ENCODE results near the gene XXYLT1.
"Not testable (repeated sequence)": the region's sequence is repeated elsewhere in the genome, so short reads cannot be mapped to it uniquely, and the experiment has no call there.

Gene XXYLT1

DNA sequence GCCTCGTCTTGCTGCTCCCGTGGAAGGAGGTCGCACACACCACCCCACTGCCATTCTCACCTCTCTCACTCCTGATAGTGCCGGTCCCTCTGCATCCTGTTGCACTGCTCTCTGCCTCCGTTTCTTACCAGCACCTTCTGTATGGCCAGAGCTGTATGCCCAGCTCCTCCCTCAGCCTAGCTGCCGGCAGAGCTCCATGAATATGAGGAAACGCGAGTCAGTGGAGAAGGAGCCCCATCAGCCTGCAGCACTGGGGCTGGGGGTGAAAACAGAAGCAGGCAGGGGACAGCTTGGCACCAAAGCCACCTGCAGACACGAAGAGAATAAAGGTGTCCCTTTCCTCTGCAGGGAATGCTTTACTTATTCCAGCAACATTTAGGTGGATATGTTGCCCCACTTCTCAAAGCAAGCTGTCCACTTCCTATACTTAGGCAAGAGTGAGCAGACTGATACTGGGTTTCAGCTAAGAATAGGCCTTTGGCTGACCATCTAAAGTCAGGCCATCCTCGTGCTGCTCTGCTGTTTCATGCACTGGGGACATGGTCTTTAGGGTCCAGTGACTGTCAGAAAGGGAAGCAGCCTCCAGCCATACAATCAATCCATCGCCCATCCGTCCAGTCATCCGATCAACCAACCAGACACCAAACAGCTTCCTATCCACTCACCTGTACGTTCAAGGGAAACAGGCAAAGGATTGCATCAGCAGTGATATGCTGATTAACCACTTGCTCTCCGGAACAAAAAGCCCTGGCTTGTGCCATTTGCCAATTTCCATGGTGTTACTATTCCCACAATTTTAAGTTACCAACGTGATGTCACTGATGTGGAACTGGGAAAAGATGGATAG lies 222.7 kb downstream of the XXYLT1 start:
- DNase-seq (ENCODE audit: low read depth in 2 of 3, low spot score in 1 of 3), result no peak

DNA sequence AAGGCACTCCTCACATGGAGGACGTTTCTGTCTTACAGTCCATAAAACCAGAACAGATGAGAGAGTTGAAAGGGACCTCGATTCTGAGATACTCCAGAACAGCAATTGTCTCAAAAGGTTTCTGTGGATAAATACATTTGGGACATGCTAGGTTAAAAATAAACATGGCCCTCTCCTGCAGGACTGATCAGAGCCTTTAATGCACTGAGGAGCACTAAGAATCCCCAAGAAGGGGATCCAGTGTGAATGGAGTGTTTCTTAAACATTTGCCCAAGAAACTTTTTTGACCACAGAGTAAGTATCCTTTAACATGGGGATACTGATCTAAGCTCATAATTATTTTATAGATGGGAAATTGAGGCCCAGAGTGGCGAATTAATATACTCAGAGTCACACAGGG lies 223.4 kb downstream of the XXYLT1 start:
- no peak for DNase-seq (ENCODE audit: low read depth in 2 of 3, low spot score in 1 of 3)

DNA sequence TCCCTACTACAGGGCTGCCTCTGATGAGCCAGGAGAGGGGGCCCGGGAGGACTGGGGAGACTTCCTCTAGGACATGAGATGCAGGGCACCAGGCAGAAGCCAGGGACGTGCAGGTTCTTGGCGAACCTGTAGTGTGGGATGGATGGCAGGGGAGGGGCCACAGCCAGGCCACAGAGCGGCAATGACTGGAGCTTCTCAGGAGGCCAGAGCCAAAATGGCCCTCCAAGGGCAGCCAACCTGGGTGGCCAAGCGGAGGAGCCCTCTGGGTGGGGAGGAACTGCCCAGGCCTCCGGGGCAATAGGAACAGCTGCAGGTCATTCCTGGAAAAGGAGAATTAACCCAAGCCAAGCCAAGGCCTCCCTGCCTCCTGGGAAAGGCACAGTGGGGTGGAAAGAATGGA lies 224.5 kb downstream of the XXYLT1 start:
- DNase-seq (ENCODE audit: low read depth in 2 of 3, low spot score in 1 of 3), result no peak

DNA sequence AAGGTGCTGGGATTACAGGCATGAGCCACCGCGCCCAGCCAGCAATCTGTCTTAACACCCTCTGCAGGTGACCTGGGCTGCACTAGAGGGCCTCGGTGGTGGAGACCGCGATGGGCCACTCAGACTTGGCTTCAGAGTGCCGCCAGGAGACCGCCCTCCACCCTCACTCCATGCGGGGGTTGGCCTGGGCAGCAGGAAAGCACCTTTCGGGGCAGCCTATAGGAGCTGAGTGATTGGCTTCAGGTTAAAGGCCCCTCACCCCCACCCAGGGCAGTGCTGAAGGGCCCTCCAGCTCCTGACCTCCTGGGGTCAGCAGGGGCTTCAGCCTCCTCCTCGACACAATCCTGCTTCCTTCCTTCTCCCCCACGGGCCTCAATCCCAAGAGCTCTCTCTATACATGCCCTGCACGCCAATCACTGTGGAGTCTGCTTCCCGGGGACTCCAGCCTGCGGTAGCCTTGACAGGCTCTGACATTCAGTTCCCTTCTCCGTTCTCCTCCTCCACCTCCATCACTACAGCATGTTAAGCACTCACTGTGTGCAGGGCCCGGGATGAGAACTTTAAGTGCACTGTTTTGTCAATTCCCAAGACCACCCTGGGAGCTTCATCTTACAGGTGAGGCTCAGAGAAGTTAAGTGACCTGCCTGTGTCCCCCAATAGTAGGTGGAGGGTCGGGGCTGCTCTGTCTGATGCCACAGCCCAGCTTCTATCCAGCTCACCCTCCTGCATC lies 225.3 kb downstream of the XXYLT1 start:
- no peak for DNase-seq (ENCODE audit: low read depth in 2 of 3, low spot score in 1 of 3)

DNA sequence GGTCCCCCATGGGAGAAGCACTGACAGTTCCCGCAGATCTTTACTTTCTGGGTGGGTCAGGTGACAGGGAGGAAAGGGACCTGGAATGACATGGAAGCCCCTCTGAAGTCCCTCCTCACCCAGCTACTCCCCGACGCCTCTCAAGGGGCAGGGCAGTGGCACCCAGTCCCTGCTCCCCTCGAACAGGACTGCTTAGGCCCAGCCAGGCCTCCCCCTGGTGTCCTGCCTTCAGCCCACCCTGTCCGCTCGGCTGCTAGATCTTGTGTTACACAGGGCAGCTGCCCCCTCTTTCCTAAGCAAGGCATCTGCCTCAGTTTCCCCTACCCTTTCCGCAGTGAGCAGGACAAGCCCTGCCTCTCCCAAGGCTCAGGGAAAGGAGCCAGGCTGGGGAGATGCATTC lies 226.5 kb downstream of the XXYLT1 start:
- DNase-seq (ENCODE audit: low read depth in 2 of 3, low spot score in 1 of 3), result no peak

DNA sequence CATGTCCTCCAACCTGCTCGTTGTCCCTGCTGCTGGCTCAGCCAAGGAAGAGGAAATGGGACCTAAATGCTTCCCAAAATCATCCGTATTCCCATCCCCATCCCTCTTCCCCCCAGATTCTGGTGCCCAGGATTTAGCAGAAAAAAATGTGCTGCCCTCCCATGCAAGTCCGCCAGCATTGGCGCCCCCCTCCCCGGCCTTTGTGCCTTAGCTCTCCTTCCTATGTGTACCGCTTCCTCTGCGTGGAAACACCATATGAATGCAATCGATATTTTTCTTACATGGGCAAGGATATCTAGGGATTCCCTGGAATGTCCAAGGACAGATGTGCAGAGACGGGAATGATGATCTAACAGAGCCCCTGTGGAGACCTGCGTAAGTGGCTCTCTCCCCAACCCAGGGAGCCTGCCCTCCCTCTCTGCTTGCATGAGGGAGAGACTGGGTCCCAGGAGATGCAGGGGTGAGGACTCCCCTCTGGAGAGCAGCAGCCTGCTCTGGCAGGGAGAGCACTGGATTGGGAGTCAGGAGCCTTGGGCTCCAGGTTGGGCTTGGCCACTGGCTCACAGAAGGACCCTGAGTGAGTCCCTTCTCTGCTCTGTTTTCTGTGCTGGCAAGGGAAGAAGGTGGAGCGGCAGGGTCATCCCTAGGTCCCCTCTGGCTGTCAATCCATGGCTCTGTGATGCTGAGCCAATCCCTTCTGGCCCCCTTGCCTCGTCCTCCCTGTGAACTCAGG lies 227.2 kb downstream of the XXYLT1 start:
- DNase-seq (ENCODE audit: low read depth in 2 of 3, low spot score in 1 of 3), result no peak

DNA sequence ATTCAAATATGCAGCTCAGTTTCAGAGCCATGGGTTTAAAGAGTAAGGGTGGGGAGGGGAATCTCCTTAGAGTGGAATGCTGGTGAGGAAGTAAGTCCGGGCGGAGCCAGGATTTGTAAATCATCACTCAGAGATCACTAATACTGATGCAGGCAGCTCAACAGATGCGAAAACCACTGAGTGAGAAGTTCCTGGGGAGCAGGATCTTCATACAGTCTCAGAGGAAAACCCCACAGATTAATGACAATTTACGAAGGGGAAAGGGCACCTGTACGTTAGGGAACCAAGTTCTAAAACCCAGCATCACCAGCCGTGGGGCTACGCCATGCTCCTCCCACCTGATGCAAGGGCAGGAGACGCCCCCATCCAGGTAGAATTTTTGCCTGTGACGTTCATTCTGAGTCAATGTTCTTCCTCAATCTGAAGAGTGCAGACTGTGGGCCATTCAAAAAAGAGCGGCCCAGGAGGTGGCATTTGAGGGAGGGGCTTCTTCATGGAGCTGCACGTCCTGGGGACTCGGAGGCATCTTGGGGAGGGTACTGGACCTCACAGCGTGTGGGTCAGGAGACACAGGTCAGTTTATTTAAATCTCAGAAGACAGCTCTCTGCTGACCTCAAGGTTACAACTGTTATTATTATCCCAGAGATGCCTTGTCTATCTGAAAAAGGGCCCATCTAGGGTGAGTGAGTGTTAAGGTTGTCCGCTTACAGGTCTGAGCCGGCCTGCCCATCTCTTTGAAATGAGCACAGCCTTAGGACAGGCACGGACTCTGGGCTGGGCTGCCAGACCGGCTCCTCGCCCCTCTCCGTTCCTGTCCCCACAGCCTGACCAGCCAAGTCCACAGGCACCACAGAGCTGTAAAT lies 228.0 kb downstream of the XXYLT1 start:
- DNase-seq (ENCODE audit: low read depth in 2 of 3, low spot score in 1 of 3), result no peak

DNA sequence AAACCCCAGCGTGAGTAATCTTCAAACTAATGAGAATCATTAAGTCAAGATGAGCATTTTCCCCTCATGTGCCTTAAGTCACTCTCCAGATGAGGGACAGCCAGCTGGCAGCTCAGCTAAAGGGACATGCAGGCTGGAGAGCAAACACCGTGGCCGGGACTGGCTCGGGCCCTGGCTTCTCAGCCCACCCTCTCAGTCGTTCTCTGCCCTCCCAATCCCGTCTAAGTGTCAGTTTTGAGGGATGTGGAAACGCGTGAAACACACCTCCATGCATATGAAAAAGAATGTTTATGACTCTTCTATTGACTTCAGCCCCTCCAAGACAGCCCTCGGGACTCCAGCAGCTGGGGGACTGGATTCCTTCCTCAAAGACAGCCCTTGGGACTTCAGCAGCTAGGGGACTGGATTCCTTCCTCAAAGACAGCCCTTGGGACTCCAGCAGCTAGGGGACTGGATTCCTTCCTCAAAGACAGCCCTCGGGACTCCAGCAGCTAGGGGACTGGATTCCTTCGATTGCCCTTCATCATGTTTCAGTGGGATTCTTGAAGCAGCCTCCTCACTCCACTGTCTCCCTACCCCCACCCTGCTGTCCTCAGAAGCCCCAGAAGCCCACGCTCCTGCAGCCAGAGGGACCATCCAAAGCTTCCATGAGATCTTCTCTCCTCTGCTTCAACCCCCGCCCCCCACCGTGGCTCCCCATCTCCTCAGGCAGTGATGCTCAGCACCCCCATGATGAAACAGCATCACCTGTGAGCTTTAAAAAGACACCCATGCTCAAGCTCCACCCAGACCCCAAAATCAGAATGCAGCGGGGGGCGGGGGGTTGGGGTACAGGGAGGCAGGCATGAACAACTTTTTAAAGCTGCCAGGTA lies 228.9 kb downstream of the XXYLT1 start:
- DNase-seq (ENCODE audit: low read depth in 2 of 3, low spot score in 1 of 3), result no peak

DNA sequence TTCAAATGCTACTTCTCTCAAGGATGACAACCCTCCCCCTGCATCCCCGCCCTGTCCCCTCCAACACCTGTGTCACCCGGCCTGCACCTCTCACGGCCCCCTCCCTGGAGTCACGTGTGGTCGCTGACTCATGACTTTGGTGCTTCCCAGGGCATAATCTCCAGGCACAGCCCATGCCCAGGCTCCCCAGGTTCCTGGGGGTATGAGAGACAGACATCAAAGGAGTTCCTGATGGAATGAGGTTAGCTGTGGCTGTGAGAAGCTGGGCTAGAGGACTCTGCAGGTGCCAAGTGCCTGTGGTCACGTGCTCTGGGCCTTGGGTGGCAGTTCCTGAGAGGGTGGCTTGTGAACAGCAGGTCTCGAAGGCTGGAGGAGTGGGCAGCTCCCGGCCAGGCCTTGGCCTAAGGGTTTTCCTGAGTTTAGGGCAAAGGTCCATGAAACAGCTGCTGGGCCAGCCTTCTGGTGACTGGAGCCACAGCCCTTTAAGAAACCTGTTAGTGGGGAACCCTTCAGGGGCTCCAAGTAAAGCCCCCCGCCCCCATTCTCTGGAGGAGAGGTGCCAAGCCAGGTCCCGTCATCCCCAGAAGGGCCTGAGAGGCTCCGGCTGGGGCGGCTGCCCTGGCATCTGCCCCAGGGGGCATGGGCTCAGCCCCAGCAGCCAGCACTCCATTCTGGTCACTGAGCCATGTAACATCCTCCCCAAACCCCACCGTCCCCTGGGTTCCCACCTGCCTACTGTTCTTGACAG lies 230.0 kb downstream of the XXYLT1 start:
- no peak for DNase-seq (ENCODE audit: low read depth in 2 of 3, low spot score in 1 of 3)

DNA sequence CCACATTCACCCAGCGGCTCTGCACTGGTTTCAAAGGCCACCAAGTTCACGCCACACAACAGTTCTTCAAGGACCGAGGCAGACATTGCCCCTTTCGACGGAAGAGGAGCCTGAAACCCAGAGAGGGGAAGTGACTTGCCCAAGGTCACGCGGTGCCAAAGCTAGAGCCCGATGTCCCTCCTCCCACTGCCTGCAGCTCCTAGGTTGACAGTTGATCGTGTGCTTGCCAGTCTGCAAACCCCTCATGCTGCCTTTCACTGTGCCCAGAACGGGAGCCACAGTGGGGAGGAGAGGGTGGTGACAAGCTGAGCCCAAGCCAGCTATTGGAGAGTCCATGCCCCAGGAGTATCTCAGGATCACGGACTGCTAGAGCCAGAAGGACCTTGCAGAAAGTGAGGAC lies 230.9 kb downstream of the XXYLT1 start:
- DNase-seq (ENCODE audit: low read depth in 2 of 3, low spot score in 1 of 3), result no peak

DNA sequence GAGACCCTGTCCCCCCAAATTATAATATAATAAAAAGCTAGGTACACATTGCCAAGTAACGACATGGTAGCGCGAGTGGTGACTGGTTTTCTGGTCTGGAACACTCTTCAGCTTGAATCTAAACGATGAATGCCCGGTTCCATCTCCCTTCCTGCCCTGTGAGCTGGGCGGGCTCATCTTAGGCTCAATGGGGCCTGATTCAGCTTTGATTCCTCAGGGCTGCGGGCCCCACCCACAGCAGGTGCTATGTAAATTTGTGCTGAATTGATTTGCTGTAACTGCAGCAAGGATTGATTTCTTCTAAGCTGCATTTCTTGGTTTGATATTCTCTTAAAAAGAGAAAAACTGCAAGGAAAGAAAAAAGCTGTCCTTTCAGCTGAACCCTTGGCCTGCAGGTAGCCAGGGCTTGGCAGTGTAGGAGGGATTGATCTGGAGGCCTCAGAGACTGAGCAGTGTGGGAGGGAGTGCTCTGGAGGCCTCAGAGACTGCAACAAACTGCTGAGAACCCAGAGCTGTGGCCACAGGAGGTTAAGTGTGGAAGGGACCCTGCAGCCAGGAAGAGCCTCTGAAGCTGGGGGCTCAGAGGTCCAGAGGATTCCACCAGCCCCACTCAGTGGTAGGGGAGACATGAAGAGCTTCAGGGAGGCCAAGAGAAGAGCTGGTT lies 231.6 kb downstream of the XXYLT1 start:
- no peak for DNase-seq (ENCODE audit: low read depth in 2 of 3, low spot score in 1 of 3)

DNA sequence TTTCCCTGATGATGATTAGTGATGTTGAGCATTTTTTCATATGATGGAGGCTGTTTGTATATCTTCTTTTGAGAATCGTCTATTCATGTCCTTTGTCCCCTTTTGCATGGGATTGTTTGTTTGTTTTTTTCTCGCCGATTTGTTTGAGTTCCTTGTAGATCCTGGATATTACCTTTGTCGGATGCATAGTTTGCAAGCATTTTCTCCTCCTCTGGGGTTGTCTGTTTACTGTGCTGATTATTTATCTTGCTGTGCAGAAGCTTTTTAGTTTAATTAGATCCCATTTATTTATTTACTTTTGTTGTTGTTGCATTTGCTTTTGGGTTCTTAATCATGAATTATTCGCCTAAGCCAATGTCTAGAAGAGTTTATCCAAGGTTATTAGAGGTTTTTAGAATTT lies 232.8 kb downstream of the XXYLT1 start:
- DNase-seq (ENCODE audit: low read depth in 2 of 3, low spot score in 1 of 3), result no peak

DNA sequence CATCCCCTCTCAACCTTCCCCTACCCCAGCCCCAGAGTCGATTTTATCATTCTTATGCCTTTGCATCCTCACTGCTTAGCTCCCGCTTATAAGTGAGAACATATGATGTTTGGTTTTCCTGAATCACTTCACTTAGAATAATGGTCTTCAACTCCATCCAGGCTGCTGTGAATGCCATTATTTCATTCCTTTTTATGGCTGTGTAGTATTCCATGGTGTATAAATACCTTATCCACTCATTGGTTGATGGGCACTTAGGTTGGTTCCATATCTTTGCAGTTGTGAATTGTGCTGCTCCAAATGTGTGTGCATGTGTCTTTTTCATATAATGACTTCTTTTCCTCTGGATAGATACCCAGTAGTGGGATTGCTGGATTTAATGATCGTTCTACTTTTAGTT lies 233.4 kb downstream of the XXYLT1 start:
- DNase-seq (ENCODE audit: low read depth in 2 of 3, low spot score in 1 of 3), result not testable (repeated sequence)

DNA sequence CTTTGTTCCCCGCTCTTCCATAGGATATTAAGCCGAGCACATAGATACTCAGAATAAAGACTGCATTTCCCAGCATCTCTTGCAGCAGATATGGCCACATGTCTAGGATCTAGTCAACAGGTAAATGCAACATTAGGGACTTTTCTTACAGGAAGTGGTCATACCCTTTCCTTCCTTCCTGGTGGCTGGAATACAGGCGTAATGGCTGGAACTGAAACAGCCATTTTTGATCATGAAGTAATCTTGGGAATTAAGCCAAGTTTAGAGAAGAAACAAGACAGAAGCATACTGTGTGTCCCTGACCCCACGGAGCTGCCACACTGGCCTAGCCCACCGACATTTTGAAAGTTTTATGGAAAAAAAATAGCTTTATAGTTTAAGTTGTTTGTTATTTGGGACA lies 234.0 kb downstream of the XXYLT1 start:
- no peak for DNase-seq (ENCODE audit: low read depth in 2 of 3, low spot score in 1 of 3)

DNA sequence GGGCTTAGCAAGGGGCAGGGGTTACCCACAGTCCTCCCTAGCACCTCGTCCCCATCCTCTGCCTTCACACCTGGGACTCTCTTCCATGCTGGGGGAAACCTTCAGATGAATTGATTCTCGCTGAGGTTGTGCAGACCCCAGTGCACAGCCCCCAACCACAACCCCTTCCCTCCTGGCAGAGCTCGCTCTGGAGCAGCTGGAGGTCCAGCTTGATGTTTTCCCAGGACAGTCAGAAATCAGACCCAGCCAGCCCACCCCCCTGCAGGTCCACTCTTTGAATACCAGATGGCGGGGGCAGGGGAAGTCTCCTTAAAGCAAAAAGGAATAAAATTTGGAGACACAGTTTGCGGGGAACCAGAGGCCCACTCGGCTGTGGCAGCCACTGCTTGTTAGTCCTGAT lies 234.4 kb downstream of the XXYLT1 start:
- no peak for DNase-seq (ENCODE audit: low read depth in 2 of 3, low spot score in 1 of 3)

DNA sequence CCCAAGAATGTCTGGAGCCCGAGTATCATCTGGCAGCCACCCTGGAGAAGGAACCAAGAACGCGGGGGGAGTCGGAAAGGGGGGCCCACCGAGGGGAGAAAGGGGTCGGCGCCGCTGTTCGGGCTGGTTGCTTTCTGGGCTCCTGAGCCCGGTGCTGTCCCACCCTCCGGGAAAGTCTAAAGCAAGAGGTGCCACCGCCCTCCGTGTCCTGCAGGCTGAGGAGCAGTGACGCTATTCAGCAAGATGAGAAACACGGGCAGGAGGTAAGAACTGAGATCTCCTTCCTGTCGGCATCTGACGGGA lies 234.8 kb downstream of the XXYLT1 start:
- DNase-seq (ENCODE audit: low read depth in 2 of 3, low spot score in 1 of 3), result no peak

DNA sequence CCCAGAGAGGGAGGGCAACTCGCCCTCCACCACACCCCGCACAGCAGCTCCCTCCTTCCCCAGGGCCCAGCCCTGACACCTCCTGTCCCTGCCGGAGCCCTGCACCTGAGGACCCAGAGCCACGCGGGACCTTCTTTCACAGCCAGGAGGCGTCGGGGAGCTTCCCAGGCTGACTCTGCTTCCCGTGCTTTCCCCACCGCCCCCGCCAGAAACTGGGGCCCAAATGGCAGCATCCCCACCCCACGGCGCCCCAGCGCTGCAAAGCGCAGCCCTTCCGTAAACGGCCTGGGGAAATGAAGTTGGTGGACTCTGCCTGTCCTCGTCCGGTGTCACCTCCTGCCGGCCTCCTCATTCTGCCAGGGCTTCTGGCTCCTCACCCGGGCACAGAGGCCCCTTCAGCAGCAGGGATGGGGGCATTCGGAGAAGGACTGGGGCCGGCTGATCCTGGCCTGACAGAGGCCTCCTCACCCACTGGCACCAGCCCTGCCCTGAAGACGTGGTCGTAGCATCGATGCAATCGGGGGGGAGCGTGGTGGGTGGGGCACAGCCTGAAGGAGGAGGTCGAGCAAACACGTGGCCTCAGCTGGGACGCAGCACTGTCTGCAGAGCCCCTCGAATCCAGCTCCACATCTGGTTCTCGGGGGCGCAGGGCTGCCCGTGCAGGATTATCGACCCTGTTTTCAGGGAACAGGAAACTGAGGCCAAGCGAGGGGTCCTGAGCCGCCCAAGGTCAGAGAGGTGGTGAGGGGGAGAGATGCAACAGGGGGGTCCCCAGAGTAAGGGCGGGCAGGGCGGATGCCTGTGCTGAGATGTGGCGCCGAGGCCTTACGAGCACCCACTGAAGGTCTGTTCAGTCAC lies 235.4 kb downstream of the XXYLT1 start:
- no peak for DNase-seq (ENCODE audit: low read depth in 2 of 3, low spot score in 1 of 3)

DNA sequence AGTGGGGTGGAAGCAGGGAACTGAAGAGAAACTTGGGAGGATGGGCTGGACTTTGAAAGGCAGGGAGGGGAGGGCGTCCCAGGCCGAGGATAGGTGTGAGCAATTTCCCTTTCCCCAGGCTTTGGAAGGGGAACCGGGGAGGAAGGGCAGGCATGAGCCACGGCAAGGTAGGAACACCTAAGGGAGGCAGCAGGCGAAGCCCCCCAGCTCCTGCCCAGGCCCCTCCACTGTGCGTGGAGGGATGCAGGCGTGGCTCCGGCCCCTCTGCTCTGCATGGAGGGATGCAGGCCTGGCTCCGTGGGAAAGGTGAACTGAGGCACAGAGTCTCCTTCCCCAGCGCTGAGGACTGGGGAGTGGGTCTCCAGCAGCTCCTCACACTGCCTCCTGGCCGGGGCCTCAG lies 236.4 kb downstream of the XXYLT1 start:
- DNase-seq (ENCODE audit: low read depth in 2 of 3, low spot score in 1 of 3), result no peak
